NCI-H2171 treated with DMSO at 0.1 percent for 48 hours (cell line): Measurements from ENCODE around the gene POF1B.

Source experiments
- DNase-seq: peaks from one replicate; lab custom pipeline; 2025; lab: John Stamatoyannopoulos, UW

Gene POF1B

GRCh38 chrX:85243761-85244449 is 135.6 kb downstream of the POF1B start, which contains the start of the genes SATL1 and ZNF711:
Gene SATL1 (minus strand): TSS chrX:85243779. CDS start chrX:85108968, 134,811 bp downstream.
Gene ZNF711 (plus strand): TSS chrX:85243991. CDS start chrX:85247573, 3,582 bp downstream.
- DNase-seq = peak; percentile 81

DNA sequence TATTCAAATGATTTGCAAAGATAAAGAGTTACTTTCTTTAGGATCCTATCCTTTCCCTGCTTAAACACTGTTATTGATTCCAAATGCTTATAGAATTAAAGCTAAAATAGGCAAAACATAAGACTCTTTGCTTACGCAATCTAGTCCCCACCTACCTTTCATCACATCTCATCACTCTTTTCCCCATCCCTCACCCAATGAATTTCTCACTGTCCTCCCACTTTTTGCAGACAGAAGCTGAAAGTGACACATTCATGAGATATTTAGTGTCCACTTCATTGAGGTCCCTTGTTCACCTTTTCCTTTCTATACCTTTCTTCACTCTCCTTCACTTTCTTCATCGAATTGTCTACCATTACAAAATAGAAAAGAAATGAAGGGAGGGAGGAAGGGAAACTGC is 136.3 kb downstream of the POF1B start:
- DNase-seq = no peak
